ENCODE measurements around the gene EMSY. TPM values are rescaled to one million over a fixed set of nuclear protein-coding genes. Genes with fewer than 3 reads are reported as not detected.

EMSY gene
- polyA plus RNA-seq, 1 experiment = 19.1 TPM

DNA sequence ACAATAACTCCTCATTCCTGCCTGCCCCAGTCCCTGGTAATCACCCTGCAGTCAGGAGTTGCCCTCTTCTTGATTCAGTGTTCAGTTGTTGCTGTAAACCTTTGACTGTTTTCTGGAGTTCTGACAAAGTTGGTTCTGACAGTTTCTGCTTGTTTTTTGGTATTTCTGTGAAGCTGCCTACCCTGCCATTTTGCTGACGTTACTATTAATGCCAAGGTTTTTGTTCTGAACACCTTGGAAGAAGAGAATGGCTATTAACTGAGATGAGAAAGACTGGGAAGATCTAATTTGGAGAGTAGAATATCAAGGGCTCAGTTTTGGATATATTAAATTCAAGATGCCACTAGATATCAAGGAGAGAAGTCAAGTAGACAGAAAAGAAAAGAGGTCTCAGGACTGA, 113.7 kb downstream of the EMSY start:
- no peak for DNase-seq (ENCODE audit: low read depth)
- ChIA-PET POLR2A (no interaction called here), CTCF (no interaction called here)
- Histone ChIP-seq H3K4me3 (ENCODE audit: low read depth, low read length) (no peak overlapping the region), H3K27me3 (ENCODE audit: control insufficient read depth, insufficient read depth, low read length) (no peaks in the 10 kb centered on the region), H3K36me3 (ENCODE audit: control insufficient read depth, insufficient read depth, low read length) (no peaks in the 10 kb centered on the region)
- TF ChIP-seq, protein P1, sequence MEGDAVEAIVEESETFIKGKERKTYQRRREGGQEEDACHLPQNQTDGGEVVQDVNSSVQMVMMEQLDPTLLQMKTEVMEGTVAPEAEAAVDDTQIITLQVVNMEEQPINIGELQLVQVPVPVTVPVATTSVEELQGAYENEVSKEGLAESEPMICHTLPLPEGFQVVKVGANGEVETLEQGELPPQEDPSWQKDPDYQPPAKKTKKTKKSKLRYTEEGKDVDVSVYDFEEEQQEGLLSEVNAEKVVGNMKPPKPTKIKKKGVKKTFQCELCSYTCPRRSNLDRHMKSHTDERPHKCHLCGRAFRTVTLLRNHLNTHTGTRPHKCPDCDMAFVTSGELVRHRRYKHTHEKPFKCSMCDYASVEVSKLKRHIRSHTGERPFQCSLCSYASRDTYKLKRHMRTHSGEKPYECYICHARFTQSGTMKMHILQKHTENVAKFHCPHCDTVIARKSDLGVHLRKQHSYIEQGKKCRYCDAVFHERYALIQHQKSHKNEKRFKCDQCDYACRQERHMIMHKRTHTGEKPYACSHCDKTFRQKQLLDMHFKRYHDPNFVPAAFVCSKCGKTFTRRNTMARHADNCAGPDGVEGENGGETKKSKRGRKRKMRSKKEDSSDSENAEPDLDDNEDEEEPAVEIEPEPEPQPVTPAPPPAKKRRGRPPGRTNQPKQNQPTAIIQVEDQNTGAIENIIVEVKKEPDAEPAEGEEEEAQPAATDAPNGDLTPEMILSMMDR (IDR thresholded peaks at IDR 0.05; ENCODE audit: insufficient read depth, low read depth, low read length) = no peak

DNA sequence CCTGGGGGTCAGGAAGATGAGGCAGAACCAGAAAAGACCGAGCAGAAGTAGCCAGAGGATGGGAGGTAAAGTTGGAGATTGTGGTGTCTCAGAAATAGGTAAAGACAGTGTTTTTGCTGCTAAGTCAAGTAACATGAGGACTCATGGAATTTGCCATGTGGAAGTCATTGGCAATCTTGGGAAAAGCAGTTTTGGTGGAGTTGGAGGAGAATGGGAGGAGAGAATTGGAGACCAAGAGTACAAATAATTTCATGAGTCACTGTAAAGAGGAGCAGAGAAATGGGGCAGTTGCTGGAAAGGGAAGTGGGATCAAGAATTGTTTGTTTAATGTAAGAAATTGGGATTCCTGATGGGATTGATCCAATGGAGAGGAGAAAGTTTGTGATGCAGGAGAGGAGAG, 114.1 kb downstream of the EMSY start:
- Histone ChIP-seq H3K36me3 (ENCODE audit: control insufficient read depth, insufficient read depth, low read length) (no peaks in the 10 kb centered on the region), H3K4me3 (ENCODE audit: low read depth, low read length) (no peak overlapping the region), H3K27me3 (ENCODE audit: control insufficient read depth, insufficient read depth, low read length) (no peaks in the 10 kb centered on the region; the same call in 1 of the 2 replicates)
- no peak for DNase-seq (ENCODE audit: low read depth)
- ChIA-PET CTCF (interaction anchor here (1.1 kb wide), 1 partner anchor 21 kb away, joined by 3 read pairs; no protein-coding TSS in a partner anchor), POLR2A (no interaction called here)
- TF ChIP-seq, protein P1 (IDR thresholded peaks at IDR 0.05; ENCODE audit: insufficient read depth, low read depth, low read length) = no peak

DNA sequence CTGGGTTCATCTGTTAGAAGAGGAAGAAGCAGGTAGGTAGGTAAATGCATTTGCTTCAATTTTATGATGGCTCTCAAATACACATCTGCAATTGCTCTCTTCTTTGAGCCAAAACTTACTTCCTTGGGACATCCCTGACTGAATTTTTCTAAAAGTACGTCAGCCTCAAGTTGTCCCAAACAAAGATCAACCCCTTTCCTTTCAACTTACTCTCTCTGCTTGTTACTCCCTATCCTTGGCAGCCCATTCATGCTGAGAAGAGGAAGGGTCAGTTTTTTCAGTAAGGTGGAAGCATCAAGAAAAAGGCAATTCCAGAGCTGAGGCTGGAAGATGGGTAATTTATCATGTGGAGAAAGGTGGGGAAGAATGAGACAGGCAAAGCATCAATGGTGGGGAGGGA, 114.5 kb downstream of the EMSY start:
- H3K4me3 ChIP-seq (ENCODE audit: low read depth, low read length) = no peak overlapping the region
- no peak for DNase-seq (ENCODE audit: low read depth)
- H3K27me3 ChIP-seq (ENCODE audit: control insufficient read depth, insufficient read depth, low read length) = no peaks in the 10 kb centered on the region; the same call in 1 of the 2 replicates
- H3K36me3 ChIP-seq (ENCODE audit: control insufficient read depth, insufficient read depth, low read length) = no peaks in the 10 kb centered on the region
- ChIA-PET POLR2A (no interaction called here), CTCF (interaction anchor here (1.1 kb wide), 1 partner anchor 21 kb away, joined by 3 read pairs; no protein-coding TSS in a partner anchor)
- TF ChIP-seq, protein P1 (IDR thresholded peaks at IDR 0.05; ENCODE audit: insufficient read depth, low read depth, low read length) = no peak

DNA sequence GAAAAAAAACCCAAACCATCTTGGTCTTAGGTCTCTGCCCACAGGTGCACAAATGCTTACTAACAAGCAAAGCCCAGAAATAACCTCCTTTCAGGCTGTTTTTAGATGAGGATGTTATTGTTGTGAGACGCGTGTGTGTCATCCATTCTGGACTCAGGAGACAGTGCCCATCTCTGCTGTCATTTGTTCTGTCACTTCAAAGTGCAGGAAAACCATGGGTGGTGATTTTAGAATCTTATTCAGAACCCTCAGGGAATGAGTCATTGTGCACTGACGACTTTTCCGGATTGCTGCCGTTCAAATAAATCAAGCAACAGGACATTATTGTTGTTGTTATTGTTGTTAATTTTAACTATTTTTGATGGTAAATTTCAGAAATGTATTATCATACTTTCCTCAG, 115.4 kb downstream of the EMSY start:
- POLR2A ChIA-PET = interaction anchor here (0.6 kb wide), 1 partner anchor 69 kb away, joined by 4 read pairs; no protein-coding TSS in a partner anchor
- DNase-seq (ENCODE audit: low read depth) = no peak
- H3K27me3 ChIP-seq (ENCODE audit: control insufficient read depth, insufficient read depth, low read length) = no peaks in the 10 kb centered on the region; the same call in 1 of the 2 replicates
- no peak overlapping the region for H3K4me3 ChIP-seq (ENCODE audit: low read depth, low read length)
- H3K36me3 ChIP-seq (ENCODE audit: control insufficient read depth, insufficient read depth, low read length) = no peaks in the 10 kb centered on the region
- TF ChIP-seq, protein P1 (IDR thresholded peaks at IDR 0.05; ENCODE audit: insufficient read depth, low read depth, low read length) = no peak
- CTCF ChIA-PET = interaction anchor here (1.1 kb wide), 1 partner anchor 22 kb away, joined by 3 read pairs; no protein-coding TSS in a partner anchor

DNA sequence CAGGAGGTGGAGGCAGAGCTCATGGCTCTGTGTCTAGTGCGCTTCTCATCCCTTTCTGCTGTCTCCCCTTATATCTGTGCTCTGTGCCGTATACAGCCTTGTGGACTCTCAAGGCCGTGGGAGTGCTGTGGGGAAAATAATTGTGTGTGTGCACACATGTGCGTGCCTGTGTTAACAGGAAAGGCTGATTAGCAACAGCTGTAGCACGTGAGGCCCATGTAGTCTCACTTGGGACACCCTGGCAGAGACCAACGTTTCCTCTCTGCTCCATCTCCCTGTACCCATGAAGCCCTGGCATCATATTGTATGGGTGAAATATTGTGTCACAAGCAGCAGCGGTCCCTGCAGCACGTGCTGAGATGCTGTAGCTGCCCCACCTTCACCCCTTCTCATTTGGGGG, 116.4 kb downstream of the EMSY start:
- TF ChIP-seq, protein P1 (IDR thresholded peaks at IDR 0.05; ENCODE audit: insufficient read depth, low read depth, low read length) = no peak
- ChIA-PET POLR2A (no interaction called here), CTCF (interaction anchor here (0.8 to 1.5 kb wide), 3 partner anchors 9 to 119 kb away, joined by 3 to 4 read pairs (median 3); no protein-coding TSS in a partner anchor)
- Histone ChIP-seq H3K36me3 (ENCODE audit: control insufficient read depth, insufficient read depth, low read length) (no peaks in the 10 kb centered on the region), H3K4me3 (ENCODE audit: low read depth, low read length) (no peak overlapping the region), H3K27me3 (ENCODE audit: control insufficient read depth, insufficient read depth, low read length) (no peaks in the 10 kb centered on the region; the same call in 1 of the 2 replicates)
- no peak for DNase-seq (ENCODE audit: low read depth)

Data from BJ (cell line).